SIG-M5 treated with dmso at 0.1 percent for 504 hours (cell line): ENCODE results near the gene TMPRSS7.

Experiments used
- DNase-seq: peaks from one replicate; lab custom pipeline; 2025; ENCODE audit not compliant: unreplicated experiment; lab: John Stamatoyannopoulos, UW

TMPRSS7 gene

DNA sequence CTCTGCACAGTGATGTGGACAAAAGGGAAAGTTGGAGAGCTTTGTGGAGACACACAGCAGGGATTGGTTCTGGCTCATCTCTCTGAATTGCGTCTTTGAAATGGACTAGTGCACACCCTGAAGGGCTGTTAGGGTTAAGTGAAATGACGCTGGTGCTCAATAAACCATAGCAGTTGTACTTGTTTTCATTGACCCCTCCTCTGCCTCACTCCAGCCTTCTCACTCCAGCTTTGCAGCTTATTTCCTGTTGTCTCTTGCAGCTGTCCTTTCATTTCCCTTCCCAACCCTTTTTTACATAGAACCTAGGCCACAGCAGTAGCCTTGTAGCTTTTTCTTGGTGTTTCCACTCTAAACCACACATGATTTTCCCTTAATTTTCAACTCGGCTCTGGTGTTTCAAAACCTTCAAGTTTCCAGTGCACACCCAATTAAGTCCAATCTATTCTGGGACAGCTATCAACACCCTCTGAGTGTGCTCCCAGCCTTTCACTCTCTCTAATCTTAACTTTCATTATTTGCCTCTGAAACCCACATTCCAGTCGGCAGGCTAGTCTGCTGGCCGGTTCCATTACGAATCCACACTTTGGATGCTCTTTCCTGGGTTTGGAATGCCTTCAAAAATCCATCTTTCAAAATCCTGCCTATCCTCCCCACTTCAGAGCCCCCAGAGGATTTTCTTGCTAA, 58.1 kb downstream of the TMPRSS7 start:
- DNase-seq, result peak; percentile 8

DNA sequence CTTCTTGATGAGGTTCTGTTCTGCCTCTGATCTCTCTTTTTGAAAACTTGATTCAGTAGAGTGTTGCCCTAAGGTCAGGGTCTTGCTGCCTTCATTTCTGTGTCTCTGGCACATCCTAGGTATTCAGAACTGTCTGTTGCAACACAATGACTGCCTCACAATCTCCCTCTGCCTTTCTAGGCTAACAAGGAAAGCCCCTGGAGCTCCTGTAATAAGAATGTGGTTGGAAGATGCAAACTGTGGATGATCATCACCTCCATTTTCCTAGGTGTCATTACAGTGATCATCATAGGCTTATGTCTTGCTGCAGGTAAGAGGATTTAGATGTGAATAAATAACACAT, 58.6 kb downstream of the TMPRSS7 start:
- no peak for DNase-seq

DNA sequence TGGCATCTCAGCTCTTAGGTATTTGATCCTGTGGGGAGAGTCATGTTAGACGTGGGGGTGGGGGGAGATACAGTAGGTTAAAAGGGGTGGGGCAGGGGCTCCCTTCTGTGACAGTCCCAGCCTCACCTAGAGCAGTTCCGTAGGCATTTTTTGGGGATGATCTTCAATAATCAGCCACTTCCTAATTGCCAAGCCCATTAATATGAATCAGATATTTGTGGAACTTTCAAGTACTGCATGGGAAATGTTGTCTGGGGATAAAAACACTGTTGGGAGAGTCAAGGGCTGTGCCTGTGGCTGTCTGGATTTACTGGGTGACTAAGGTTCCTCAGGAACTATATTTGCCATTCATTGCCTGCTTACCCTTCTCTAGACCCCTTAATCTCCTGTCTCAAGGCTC, 61.2 kb downstream of the TMPRSS7 start:
- DNase-seq, result no peak

DNA sequence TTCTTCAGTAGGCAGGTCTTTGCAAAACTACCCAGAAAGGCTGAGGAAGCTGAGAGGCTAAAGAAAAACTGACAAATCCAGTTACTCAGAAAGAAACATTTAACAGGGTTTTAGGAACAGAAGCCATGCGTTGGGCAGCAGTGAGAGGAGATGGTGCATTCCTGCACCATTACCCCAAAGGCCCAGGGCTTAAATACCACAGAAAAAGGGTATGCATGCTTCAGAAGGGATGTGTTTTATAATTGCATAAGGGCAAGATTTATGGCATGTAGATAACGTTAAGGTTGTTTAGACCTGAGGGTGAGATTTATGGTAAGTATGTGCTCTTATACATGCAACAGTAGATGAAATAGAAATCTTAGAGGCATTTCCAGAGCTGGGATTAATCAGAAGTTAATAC, 61.6 kb downstream of the TMPRSS7 start:
- no peak for DNase-seq

DNA sequence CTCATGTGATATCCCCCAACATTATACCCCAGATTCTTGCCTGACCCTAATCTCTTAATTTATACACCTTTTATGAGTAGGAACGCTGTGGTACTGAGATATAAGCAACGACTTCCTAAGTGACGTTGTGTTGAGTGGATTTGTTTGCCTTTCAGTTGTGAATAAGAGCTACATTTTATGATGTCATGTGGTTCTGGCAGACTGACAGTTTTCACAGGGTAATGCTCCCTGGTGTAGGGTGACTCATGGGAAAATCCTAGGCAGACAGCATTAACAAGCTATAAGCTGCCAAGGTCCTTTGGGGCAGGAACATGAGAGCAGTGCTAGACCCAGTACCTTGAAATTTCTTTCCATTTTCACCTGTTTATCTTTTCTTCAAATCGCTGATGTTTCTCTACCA, 62.8 kb downstream of the TMPRSS7 start:
- DNase-seq, result peak; percentile 73

DNA sequence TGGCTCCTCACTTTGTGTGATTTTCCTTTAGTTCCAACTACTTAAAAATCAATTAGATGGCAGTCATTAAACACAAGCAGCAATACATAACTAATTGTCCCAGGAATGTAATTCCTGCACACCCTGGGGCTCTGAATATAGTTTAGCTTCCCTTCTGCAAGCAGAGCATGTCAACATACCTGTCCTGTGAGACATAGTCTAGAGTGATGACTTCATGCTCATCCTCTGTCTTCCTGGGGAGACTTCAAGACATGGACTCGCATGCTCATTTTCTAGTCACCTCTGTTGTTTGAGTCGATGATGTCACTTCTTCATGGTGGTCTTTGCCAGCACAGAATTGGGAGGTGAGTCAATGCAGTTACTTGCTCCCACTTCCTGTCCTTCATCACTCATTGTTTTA, 67.4 kb downstream of the TMPRSS7 start:
- no peak for DNase-seq

DNA sequence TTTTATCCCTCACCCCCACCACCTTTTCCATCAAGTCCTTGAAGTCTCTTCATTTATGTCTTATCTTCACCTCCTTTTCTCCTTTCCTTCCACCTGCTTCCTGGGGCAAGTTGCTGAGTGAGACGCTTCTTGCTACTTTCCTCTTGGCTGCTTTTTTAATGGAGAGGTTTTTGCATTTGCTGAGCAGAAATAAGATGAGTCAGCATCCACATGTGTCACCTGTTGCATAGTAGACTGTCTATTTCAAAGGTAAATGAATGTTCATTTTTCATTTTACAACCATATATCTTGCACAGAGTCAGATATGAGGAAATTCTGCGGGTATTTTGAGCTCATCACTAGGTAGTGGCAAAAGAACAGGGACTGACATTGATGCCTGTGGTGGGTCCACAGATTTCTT, 70.2 kb downstream of the TMPRSS7 start:
- no peak for DNase-seq

DNA sequence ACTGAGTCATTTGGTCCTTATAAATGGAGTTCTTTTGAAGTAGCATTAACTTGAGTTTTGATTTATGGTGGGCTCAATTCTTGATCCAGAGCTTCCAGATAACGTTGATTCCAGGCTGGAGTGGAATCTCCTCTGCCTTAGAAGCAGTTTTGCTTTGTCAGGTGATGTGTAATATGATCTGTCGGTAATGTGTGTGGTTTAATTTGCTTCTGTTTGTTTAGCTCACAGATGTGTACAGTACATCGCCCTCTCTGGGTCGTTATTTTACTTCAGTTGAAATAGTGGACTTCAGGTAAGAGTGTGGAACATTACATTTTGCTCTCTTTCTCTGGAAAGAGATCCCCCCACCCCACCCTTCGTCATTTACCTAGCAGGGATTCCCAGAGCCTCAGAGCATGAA, 74.8 kb downstream of the TMPRSS7 start:
- DNase-seq, result no peak

DNA sequence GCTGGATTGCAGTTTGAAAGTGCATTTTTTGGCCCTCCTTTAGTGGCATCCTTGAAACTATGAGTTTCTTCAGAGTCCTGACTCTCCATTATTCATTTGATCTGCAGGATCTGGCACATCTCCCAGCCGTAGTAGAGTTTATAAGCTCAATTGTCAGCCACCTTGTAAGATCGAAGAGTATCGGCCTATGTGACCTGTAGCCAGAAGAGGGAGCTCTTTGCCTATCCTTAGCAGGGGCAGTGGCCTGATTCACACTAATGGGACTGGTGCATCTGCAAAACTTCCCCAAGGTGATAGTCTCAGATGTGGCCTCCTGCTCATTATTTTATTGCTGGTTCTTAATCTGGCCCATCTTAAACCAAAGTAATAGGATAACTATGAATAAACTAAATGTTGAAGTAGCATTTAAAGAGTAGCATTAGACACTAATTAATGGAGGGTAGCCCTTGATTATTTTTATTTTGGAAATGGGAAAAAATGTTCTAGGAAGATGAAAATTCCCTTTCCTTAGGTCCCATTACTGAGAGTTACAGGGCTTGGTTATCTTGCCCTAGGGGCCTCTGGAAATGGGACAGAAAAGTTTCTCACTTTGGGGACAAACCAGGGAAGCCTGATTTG, 77.4 kb downstream of the TMPRSS7 start:
- peak; percentile 82 for DNase-seq

DNA sequence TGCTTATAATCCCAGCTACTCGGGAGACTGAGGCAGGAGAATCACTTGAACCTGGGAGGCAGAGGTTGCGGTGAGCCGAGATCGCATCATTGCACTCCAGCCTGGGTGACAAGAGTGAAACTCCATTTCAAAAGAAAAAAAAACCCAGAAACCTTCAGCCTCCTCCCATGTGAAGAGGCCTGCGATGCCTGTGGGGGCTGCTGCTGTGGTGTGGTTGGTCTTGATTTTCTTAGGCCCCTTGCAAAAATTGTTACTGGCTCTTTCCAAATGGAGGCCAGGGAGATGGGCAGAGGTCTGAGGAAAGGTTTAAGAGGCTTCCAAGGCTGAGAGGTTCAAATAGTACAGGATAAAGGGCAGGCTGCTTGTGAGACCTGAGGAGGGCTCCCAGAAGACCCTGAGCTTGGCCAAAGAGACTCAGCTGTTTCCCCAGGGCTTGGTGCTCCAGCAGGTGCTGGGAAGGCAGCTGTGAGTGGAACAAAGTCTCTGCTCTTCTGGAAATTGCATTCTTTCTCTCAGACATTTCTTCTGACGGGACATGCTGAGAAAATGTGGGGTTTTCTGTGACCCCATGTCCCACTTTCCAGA, 80.1 kb downstream of the TMPRSS7 start:
- DNase-seq, result no peak

DNA sequence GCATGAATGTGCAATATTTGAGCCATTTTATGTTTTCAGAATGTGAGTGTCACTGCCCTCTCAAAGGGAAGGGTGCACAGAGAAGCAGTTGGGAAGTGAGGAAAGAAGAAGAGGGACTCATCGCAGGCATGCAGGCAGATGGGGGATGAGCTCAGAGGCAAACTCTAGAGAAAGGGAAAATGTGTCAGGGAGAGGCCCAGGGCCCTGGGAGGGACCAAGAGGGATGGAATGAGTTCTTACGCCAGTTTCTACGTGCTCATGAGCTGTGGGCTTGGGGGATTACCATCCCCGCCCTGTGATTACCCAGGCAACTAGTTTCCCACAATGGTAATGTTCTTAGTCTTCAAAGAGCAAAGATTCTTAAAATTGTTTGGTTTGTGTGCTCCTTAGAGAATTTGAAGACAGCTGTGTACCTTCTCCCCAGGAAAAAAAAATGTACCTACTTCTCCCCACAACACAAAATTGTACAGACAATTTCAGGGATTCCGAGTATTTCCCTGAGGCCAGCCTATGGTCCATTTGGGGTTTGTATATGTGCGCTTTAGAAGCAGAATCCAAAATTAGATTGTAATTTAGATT, 80.7 kb downstream of the TMPRSS7 start:
- no peak for DNase-seq

DNA sequence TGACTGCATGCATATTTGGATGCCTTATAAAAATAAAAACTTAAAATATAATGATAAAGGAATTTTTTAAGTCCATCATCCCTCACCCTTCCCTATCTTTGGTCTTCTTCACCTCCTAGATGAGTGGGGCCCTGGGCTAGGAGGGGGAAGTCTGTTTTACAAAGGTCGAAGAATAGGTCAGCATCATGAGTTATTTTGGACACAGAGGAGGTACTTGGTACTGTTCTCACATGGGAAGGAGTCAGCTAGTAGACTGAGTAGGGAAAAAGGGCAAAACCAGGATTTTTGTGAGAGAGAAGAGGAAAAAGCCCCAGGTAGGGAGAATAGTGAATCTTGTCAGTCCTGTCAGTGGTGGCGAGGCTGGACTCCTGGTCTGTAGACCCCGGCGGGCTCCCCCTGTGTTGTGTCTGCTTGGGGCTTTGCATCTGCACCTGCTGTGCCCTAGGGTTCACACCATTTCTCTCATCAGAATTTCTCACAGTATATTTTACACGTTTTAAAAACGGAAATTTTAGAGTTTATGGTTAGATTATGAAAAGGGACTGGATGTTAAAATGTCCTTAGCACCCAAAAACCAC, 81.4 kb downstream of the TMPRSS7 start:
- DNase-seq, result no peak

DNA sequence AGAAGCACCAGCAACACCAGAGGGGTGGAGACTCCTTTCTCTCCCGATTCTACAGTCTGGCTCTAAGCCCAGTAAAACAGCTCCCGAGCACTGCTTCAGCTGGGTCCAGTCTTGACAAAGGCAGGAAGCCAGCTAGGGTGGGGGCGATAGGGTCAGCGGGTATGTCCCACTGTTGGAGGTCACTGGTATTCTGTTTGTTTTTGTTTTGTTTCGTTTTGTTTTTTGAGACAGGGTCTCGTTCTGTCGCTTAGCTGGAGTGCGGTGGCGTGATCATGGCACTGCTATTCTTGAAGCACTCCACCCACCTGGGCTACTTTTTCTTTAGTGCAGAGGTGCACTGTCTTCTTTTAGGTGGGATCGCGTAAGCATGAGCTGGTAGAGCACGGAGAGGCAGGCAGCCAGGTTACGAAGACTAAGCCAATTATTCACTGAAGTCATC, 82.2 kb downstream of the TMPRSS7 start:
- DNase-seq, result no peak

DNA sequence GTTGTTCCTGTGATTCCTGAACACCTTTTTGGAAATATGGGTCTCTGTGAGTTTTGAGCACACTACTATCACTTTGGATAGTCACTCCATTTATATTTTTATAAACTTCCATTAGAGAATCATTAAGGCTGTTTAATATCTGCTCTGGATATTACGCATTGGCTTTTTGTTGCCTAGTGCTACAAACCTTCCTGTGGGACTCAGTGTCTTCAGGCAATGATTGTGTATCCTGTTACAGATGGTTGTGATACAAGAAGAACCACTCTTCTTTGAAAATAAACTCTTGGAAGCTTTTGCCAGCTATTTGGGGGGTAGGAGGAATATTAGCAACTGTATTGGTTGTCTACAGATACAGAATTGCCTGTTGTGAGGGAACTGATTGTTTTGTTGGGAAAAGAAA, 82.9 kb downstream of the TMPRSS7 start:
- no peak for DNase-seq

DNA sequence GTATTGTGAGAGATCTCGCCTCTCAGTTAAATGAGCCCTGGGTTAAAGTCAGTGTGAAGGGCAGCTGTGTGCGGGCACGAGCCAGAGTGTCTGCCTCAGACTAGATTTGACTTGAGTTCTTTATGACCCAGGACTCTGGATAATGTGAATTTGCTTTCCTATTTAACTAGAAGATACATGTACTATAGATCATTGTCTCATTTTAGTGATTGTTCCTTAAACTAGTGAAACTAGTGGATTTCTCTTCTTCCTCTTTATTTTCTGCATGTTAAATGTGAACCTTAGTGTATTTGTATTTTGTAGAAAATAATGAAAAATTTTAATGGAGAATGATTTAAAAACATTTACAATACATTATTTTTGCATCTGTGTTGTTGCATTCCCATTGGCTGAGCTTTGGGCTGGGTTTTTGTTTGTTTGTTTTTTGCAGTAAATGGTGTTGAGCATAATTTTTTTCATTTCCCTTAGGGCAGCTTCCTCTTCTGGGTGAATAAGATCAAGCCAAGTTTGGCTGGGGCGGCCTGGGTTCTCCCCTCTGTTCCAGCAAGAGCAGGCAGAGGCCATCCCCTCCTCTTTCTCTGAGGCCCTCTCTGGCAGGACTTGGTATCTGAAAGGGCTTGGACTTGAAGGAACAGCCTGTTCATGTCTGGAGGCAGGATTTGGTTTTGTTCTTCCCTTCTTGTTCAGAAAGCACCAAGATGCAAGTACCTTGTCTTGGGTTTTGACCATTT, 83.5 kb downstream of the TMPRSS7 start:
- peak; percentile 52 for DNase-seq

DNA sequence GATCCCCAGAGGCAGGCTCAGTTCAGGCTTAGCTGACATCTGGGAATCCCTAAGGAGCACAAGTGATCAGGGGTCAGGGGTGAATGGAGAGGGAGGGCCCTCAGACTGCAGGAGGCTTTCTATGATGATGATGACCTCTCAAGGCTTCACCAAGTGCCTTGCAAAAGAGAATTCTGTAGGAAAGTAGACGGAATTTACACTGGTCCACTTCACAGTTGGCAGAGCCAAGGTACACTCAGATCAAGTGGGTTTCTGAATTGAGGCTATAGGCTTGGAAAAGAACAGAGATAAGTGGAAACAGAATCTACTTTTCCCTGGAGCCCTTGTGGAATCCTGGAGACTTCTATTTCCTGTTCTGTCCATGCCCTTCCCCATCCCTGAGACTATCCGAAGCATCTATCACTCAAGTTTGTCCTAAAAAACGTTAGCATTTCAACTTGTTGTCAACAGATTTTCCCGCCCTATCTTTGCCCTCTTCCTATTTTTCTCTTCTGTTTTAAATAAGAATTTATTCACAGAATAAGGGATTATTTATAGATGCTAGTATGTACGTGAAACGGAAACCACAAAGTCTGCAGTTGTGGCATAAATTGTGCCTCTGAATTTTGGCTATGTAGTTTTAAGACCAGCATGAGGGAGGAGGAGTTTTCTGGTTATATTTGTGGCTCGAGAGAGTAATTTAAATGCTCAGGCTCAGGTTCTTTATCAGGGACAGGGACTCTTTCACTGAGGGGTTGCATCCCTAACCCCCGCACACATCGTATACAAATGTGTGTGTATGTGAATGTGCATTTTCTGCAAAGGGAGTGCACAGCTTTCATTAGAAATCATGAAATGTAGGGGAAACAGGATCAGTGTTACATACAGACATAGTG, 85.7 kb downstream of the TMPRSS7 start:
- no peak for DNase-seq

DNA sequence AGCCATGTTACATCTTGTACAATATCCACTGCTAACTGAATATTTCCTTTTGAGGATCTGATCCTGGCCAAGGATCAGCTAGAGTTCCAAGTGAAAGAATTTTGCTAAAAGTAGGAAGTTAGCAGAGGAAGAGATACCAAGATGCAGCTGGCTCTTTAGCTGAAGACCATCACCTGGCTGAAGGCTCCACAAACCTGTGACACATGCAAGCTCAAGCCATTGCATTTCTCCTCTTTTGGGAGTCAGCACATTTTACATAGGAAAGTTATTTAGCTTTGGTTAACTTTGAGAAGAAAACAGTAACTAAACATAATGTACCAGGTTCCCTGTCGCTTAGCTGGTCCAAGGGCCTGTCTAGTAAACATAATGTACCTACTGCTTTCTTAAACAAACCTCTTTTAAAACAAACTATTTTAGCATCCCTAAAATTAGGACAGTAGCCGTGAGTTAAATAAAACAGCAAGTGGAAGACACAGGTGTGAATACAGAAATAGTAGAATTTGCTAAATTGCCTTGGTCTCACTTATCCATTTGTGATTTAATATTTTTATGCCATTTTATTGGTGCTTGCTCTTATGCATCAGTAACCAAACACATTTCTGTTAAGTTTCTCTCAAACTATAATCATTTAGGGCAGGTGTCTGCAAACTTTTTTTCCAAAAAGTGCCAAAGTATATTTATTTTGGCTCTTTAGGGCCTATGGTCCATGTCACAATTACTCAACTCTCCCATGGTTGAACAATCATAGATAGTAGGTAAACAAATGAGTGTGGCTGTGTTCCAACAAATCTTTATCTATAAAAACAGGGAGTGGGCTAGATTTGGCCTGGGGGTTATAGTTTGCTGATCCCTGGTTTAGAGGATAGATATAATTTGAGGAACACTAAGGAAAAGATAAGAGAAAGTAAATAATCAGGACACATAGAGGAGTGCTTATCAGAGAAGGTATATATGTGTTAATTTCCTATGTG, 87.3 kb downstream of the TMPRSS7 start:
- no peak for DNase-seq

DNA sequence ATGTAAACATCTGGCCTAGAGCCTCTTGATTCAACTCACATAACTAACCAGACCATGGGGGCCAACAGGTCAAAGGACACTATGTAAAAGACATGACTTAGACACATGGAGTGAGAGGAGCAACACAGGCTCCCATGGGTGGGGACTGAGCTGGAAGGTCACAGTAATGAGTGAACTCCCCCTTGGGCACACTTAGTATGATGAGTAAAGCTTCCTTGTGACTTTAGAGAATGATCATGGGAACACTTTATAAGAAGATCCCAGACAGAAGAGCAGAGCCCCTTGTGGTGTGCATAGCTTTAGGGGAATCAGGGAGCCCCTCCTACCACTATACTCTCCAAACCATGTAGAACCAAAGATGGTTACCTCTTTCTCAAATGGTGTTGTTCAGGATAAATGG, 88.3 kb downstream of the TMPRSS7 start:
- DNase-seq, result no peak

DNA sequence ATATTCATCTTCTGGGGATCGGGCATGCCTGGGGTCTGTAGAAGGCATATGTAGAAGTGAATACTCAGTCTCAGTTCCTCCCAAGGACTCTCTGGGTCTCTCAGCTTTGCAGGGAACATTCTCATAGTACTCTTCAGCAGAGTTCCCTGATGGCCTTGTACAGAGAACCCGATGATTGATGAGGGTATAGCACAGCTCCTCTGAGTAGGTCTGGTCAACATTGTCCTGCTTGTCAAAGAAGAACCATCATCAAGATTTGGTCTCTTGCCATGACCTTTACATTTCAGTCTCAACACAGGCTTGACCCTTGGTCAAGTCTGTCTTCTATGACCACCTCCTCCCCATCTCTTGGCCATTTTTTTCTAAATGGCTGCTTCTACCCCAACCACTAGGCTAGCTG, 89.0 kb downstream of the TMPRSS7 start:
- no peak for DNase-seq
